ENCODE data around the gene GRAMD2B. TPM values are rescaled to one million over a fixed set of nuclear protein-coding genes. Genes with fewer than 3 reads are reported as not detected.

GRAMD2B gene
- total RNA-seq, 4 donors from 2014 or later, result 37.7 to 61.5 (median 44.6) TPM

DNA sequence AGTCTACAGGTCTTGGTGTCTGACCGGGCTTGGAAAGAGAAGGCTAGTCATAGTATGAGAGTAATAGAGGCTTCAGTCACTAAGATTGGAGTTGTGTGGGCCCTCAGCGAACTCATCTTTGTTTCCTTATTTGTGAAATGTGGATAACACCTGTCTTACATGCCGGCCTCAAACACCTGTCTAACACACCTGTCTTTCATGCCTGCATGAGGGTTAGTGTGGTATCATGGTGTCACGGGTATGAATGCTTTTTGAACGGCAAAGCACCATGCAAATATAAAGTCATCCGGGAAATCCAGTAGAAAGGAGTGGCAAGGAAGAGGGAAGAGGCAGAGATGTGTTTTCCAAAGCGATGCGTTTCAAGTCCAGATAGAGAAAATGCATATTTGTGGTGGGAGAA, 25.5 kb downstream of the GRAMD2B start:
- no peak for DNase-seq (ENCODE audit: low spot score in 2 of 2)
- H3K4me3 ChIP-seq, result no peak overlapping the region
- no peaks in the 10 kb centered on the region for H3K9me3 ChIP-seq
- no peak for TF ChIP-seq EP300 (IDR thresholded peaks at IDR 0.05)
- TF ChIP-seq POLR2A (IDR thresholded peaks at IDR 0.05), result no peak
- TF ChIP-seq, protein P1, sequence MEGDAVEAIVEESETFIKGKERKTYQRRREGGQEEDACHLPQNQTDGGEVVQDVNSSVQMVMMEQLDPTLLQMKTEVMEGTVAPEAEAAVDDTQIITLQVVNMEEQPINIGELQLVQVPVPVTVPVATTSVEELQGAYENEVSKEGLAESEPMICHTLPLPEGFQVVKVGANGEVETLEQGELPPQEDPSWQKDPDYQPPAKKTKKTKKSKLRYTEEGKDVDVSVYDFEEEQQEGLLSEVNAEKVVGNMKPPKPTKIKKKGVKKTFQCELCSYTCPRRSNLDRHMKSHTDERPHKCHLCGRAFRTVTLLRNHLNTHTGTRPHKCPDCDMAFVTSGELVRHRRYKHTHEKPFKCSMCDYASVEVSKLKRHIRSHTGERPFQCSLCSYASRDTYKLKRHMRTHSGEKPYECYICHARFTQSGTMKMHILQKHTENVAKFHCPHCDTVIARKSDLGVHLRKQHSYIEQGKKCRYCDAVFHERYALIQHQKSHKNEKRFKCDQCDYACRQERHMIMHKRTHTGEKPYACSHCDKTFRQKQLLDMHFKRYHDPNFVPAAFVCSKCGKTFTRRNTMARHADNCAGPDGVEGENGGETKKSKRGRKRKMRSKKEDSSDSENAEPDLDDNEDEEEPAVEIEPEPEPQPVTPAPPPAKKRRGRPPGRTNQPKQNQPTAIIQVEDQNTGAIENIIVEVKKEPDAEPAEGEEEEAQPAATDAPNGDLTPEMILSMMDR (IDR thresholded peaks at IDR 0.05), result no peak
- H3K4me1 ChIP-seq, result peaks cover 0 to 41% (median 15%) of the 10 kb centered on the region in 4 donors
- 81 to 83% methylated on average over 8 of the region's 8 CpGs for WGBS, 2 donors
- peaks cover 0 to 18% (median 0%) of the 10 kb centered on the region in 3 donors for H3K36me3 ChIP-seq
- no peaks in the 10 kb centered on the region for H3K27me3 ChIP-seq
- H3K27ac ChIP-seq, result peak overlapping the region in 2 of 4 donors; percentile 3 to 8

DNA sequence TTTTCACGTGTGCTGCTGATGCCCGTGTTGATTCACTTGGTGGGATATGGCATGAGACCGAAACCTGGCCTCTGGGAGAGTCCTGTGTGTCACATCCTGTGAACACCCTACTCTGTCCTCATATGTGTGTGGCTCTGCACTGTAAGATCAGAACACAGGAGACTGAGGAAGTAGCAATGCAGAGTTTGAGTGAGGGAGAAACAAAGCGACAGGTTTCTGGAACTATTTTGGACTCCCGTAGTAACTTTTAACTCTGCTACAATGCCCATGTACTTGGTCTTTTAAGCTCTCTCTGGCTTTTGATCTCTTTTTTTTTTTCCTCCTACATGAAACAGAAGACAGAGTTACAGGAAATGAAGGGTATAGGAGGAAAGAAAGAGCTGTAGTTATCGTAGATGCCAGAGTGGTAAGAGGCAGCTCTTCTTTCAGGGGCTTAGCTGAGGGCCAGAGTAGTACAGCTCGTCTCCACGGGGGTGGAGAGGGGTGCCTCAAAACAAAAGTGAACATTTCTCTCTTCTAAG, 26.6 kb downstream of the GRAMD2B start:
- Histone ChIP-seq H3K4me1 (peaks cover 0 to 50% (median 18%) of the 10 kb centered on the region in 4 donors), H3K27ac (peak overlapping the region in 3 of 4 donors; percentile 61 to 77 (median 69)), H3K36me3 (peaks cover 0 to 17% (median 0%) of the 10 kb centered on the region in 3 donors), H3K27me3 (no peaks in the 10 kb centered on the region), H3K9me3 (no peaks in the 10 kb centered on the region), H3K4me3 (peak overlapping the region in 1 of 4 donors; percentile 13)
- DNase-seq (ENCODE audit: low spot score in 2 of 2), result no peak
- TF ChIP-seq, protein P1 (IDR thresholded peaks at IDR 0.05), result no peak
- peak in 1 of 2 donors; percentile 20 for TF ChIP-seq EP300 (IDR thresholded peaks at IDR 0.05)
- WGBS, 2 donors, result 29 to 34% methylated on average over 8 of the region's 8 CpGs

DNA sequence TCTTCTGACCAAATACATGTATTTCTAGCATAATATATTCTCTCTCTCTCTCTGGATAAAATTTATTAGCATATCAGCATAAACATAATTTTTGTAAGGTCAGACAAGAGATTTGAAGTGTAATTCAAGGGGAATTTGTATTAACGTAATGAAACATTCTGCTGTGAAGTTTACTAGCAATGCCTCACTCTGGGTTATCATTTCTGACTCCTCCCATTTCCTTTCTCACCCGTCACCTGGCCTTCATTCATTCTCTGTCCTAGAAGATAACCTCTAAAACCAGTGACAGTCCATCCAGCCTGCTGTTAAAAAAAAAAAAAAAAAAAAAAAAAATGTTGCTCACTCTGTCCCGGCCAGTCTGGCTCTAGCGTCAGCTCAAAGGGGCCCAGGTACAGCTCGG, 27.1 kb downstream of the GRAMD2B start:
- no peak overlapping the region for H3K4me3 ChIP-seq
- H3K9me3 ChIP-seq, result no peaks in the 10 kb centered on the region
- H3K27me3 ChIP-seq, result no peaks in the 10 kb centered on the region
- WGBS, 2 donors, result 77 to 84% methylated on average over 5 of the region's 5 CpGs
- TF ChIP-seq, protein P1 (IDR thresholded peaks at IDR 0.05), result no peak
- no peak for TF ChIP-seq POLR2A (IDR thresholded peaks at IDR 0.05)
- TF ChIP-seq EP300 (IDR thresholded peaks at IDR 0.05), result no peak
- peak overlapping the region in 3 of 4 donors; percentile 61 to 77 (median 69) for H3K27ac ChIP-seq
- DNase-seq (ENCODE audit: low spot score in 2 of 2), result no peak
- H3K4me1 ChIP-seq, result peaks cover 0 to 51% (median 23%) of the 10 kb centered on the region in 4 donors
- H3K36me3 ChIP-seq, result peaks cover 0 to 11% (median 0%) of the 10 kb centered on the region in 3 donors

DNA sequence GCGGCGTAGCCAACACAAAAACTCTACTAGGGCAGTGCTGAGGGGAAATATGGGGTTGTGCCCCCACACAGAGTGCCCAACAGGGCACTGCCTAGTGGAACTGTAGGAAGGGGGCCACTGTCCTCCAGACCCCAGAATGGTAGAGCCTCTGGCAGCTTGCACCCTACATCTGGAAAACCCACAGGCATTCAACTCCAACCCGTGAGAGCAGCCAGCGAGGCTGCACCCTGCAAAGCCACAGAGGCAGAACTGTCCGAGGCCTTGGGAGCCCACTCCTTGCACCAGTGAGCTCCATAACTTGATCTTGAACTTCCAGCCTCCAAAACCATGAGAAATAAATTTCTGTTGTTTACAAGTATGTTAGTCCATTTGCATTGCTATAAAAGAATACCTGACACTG, 27.7 kb downstream of the GRAMD2B start:
- Histone ChIP-seq H3K9me3 (no peaks in the 10 kb centered on the region), H3K27me3 (no peaks in the 10 kb centered on the region), H3K4me1 (peaks cover 0 to 48% (median 26%) of the 10 kb centered on the region in 4 donors), H3K4me3 (no peak overlapping the region), H3K36me3 (peaks cover 0 to 7% (median 0%) of the 10 kb centered on the region in 3 donors), H3K27ac (peak overlapping the region in 2 of 4 donors; percentile 61 to 86)
- WGBS, 2 donors, result 77 to 82% methylated on average over 5 of the region's 5 CpGs
- DNase-seq (ENCODE audit: low spot score in 2 of 2), result no peak
- TF ChIP-seq, protein P1 (IDR thresholded peaks at IDR 0.05), result no peak
- TF ChIP-seq POLR2A (IDR thresholded peaks at IDR 0.05), result no peak
- TF ChIP-seq EP300 (IDR thresholded peaks at IDR 0.05), result no peak

DNA sequence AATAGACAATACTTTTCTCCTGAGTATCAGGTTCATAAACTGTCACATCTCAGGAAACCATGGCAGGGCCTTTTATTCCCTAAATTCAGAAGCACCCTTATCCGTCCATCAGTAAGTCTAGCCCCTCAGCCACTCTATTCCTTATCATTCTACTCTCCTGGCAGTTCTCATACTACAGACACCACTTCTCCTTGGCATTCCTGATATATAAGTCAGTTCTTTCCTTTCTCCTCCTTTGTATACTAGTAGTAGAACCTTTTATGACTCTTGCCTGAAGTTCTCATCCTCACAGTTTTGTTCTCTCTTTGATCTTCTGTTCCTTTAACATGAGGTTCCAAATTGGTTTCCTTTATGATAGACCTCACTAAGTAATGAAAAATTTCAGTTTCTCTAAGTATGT, 29.3 kb downstream of the GRAMD2B start:
- Histone ChIP-seq H3K9me3 (no peaks in the 10 kb centered on the region), H3K4me3 (no peak overlapping the region), H3K36me3 (peaks cover 0 to 7% (median 0%) of the 10 kb centered on the region in 3 donors), H3K4me1 (peaks cover 0 to 48% (median 28%) of the 10 kb centered on the region in 4 donors), H3K27me3 (no peaks in the 10 kb centered on the region), H3K27ac (peak overlapping the region in 2 of 4 donors; percentile 39 to 86)
- no peak for DNase-seq (ENCODE audit: low spot score in 2 of 2)
- WGBS, 2 donors, result 92 to 100% methylated on average over 1 of the region's 1 CpG
- TF ChIP-seq POLR2A (IDR thresholded peaks at IDR 0.05), result no peak
- TF ChIP-seq, protein P1 (IDR thresholded peaks at IDR 0.05), result no peak
- TF ChIP-seq EP300 (IDR thresholded peaks at IDR 0.05), result no peak
